ENCODE data around the gene CFAP299. TPM values are rescaled to one million over a fixed set of nuclear protein-coding genes. Genes with fewer than 3 reads are reported as not detected.
A peak's percentile ranks its signal among the peaks of the same experiment; 100 is the strongest.
"Not testable (repeated sequence)": the region's sequence is repeated elsewhere in the genome, so short reads cannot be mapped to it uniquely, and the experiment has no call there.

The CFAP299 gene
- total RNA-seq, 1 donor from 2014 or later, result not detected

DNA sequence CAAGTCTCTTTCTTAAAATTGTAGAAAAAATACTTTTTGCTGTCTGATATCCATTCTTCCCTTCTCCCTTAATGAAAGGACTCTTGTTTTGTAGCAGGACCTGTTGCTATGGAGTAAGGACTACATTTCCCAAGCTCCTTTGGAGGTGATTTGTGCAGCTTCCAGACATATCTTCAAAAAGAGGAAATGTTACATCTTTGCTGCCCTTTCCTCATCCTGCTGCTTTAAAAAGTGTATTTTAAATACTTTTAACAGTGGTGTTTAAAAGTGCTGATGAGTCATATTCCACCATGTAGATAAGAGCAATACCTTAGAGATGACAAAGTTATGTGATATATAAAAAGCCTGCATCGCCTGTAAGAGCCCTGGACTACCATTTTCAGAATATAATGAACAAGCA lies 98.7 kb downstream of the CFAP299 start:
- Mint-ChIP-seq H3K27ac (ENCODE audit: unreplicated experiment) (no peak overlapping the region), H3K36me3 (ENCODE audit: low read depth, unreplicated experiment) (no peaks in the 10 kb centered on the region), H3K9me3 (ENCODE audit: unreplicated experiment) (no peaks in the 10 kb centered on the region), H3K27me3 (ENCODE audit: low read depth, unreplicated experiment) (no peaks in the 10 kb centered on the region), H3K4me1 (ENCODE audit: low read depth, unreplicated experiment) (peaks cover 2% of the 10 kb centered on the region), H3K4me3 (ENCODE audit: unreplicated experiment) (no peak overlapping the region)
- Histone ChIP-seq H3K9ac (ENCODE audit: low read length) (no peak overlapping the region), H3K4me1 (ENCODE audit: insufficient read depth, low read length) (peaks cover 14% of the 10 kb centered on the region), H2AFZ (ENCODE audit: low read depth, low read length) (no peak overlapping the region), H3K9me3 (ENCODE audit: insufficient read depth, low read depth, low read length) (no peaks in the 10 kb centered on the region), H3K36me3 (ENCODE audit: insufficient read depth, low read length) (no peaks in the 10 kb centered on the region), H4K20me1 (ENCODE audit: insufficient read depth, low read length) (no peaks in the 10 kb centered on the region), H3K4me3 (ENCODE audit: insufficient read depth, low read depth, low read length) (no peak overlapping the region), H3K4me2 (ENCODE audit: low read length) (peak overlapping the region; percentile 50), H3K27me3 (ENCODE audit: insufficient read depth, low read length) (no peaks in the 10 kb centered on the region), H3K79me2 (ENCODE audit: insufficient read depth, low read length) (no peaks in the 10 kb centered on the region), H3K27ac (ENCODE audit: low read depth, low read length) (no peak overlapping the region)
- FAIRE-seq (peak; percentile 49), DNase-seq (ENCODE audit: low read depth) (peak; percentile 71)
- TF ChIP-seq, protein P1, sequence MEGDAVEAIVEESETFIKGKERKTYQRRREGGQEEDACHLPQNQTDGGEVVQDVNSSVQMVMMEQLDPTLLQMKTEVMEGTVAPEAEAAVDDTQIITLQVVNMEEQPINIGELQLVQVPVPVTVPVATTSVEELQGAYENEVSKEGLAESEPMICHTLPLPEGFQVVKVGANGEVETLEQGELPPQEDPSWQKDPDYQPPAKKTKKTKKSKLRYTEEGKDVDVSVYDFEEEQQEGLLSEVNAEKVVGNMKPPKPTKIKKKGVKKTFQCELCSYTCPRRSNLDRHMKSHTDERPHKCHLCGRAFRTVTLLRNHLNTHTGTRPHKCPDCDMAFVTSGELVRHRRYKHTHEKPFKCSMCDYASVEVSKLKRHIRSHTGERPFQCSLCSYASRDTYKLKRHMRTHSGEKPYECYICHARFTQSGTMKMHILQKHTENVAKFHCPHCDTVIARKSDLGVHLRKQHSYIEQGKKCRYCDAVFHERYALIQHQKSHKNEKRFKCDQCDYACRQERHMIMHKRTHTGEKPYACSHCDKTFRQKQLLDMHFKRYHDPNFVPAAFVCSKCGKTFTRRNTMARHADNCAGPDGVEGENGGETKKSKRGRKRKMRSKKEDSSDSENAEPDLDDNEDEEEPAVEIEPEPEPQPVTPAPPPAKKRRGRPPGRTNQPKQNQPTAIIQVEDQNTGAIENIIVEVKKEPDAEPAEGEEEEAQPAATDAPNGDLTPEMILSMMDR (IDR thresholded peaks at IDR 0.05; ENCODE audit: insufficient read depth, low read depth, low read length), result no peak
- no peak for TF ChIP-seq EZH2 (IDR thresholded peaks at IDR 0.05; ENCODE audit: insufficient read depth, low read length)

DNA sequence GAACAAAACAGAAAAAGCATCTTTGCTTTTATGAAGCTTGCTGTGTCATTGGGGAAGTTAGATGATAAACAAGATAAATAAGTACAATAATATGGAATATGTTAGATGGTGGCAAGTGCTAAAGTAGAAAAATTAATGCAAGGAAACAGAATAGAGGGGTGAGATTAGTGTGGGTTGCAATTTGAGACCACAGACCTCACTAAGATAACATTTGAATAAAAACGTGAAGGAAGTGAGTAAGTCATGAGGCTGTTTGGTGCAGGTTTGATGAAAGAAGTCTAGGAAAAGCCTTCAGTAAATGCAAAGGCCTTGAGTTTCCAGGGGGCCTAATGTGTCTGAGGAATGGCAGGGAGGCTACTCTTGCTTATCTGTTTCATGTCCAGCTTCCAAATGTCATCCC lies 102.5 kb downstream of the CFAP299 start:
- no peaks in the 10 kb centered on the region for H3K79me2 ChIP-seq (ENCODE audit: insufficient read depth, low read length)
- no peak overlapping the region for H3K9ac ChIP-seq (ENCODE audit: low read length)
- DNase-seq (ENCODE audit: low read depth) (no peak), FAIRE-seq (no peak)
- no peaks in the 10 kb centered on the region for H4K20me1 ChIP-seq (ENCODE audit: insufficient read depth, low read length)
- no peak overlapping the region for H2AFZ ChIP-seq (ENCODE audit: low read depth, low read length)
- H3K4me3 Mint-ChIP-seq (ENCODE audit: unreplicated experiment), result no peak overlapping the region
- no peaks in the 10 kb centered on the region for H3K27me3 ChIP-seq (ENCODE audit: insufficient read depth, low read length)
- H3K27me3 Mint-ChIP-seq (ENCODE audit: low read depth, unreplicated experiment), result no peaks in the 10 kb centered on the region
- no peak overlapping the region for H3K27ac Mint-ChIP-seq (ENCODE audit: unreplicated experiment)
- peaks cover 19% of the 10 kb centered on the region for H3K4me1 ChIP-seq (ENCODE audit: insufficient read depth, low read length)
- no peak for TF ChIP-seq EZH2 (IDR thresholded peaks at IDR 0.05; ENCODE audit: insufficient read depth, low read length)
- TF ChIP-seq, protein P1 (IDR thresholded peaks at IDR 0.05; ENCODE audit: insufficient read depth, low read depth, low read length), result no peak
- H3K9me3 ChIP-seq (ENCODE audit: insufficient read depth, low read depth, low read length), result no peaks in the 10 kb centered on the region
- H3K27ac ChIP-seq (ENCODE audit: low read depth, low read length), result no peak overlapping the region
- peaks cover 2% of the 10 kb centered on the region for H3K4me1 Mint-ChIP-seq (ENCODE audit: low read depth, unreplicated experiment)
- no peaks in the 10 kb centered on the region for H3K36me3 Mint-ChIP-seq (ENCODE audit: low read depth, unreplicated experiment)
- no peaks in the 10 kb centered on the region for H3K36me3 ChIP-seq (ENCODE audit: insufficient read depth, low read length)
- peaks cover 11% of the 10 kb centered on the region for H3K9me3 Mint-ChIP-seq (ENCODE audit: unreplicated experiment)
- H3K4me2 ChIP-seq (ENCODE audit: low read length), result no peak overlapping the region
- H3K4me3 ChIP-seq (ENCODE audit: insufficient read depth, low read depth, low read length), result no peak overlapping the region

DNA sequence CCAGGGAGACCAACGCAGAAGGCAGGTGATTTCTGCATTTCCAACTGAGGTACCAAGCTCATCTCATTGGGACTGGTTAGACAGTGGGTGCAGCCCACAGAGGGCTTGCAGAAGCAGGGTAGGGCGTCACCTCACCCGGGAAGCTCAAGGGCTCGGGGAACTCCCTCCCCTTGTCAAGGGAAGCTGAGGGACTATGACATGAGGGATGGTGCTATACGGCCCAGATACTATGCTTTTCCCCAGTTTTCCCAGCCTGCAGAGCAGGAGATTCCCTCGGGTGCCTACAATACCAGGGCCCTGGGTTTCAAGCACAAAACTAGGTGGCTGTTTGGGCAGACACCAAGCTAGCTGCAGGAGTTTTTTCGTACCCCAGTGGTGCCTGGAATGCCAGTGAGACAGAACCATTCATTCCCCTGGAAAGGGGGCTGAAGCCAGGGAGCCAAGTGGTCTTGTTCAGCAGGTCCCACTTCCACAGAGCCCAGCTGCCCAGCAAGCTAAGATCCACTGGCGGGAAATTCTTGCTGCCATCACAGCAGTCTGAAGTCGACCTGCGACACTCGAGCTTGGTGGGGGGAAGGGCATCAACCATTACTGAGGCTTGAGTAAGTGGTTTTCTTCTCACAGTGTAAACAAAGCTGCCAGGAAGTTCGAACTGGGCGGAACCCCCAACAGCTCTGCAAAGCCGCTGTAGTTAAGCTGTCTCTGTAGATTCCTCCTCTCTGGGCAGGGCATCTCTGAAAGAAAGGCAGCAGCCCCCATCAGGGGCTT lies 103.9 kb downstream of the CFAP299 start:
- not testable (repeated sequence) for FAIRE-seq; H4K20me1 ChIP-seq (ENCODE audit: insufficient read depth, low read length); H3K4me3 Mint-ChIP-seq (ENCODE audit: unreplicated experiment); H3K27ac Mint-ChIP-seq (ENCODE audit: unreplicated experiment); H3K36me3 ChIP-seq (ENCODE audit: insufficient read depth, low read length); H3K9ac ChIP-seq (ENCODE audit: low read length); H3K27me3 ChIP-seq (ENCODE audit: insufficient read depth, low read length); H3K9me3 ChIP-seq (ENCODE audit: insufficient read depth, low read depth, low read length); H3K4me3 ChIP-seq (ENCODE audit: insufficient read depth, low read depth, low read length); H3K27ac ChIP-seq (ENCODE audit: low read depth, low read length); H3K27me3 Mint-ChIP-seq (ENCODE audit: low read depth, unreplicated experiment); DNase-seq (ENCODE audit: low read depth); H3K79me2 ChIP-seq (ENCODE audit: insufficient read depth, low read length); H3K4me1 Mint-ChIP-seq (ENCODE audit: low read depth, unreplicated experiment); H3K36me3 Mint-ChIP-seq (ENCODE audit: low read depth, unreplicated experiment)
- Histone ChIP-seq H3K4me1 (ENCODE audit: insufficient read depth, low read length) (peaks cover 14% of the 10 kb centered on the region), H2AFZ (ENCODE audit: low read depth, low read length) (peak overlapping the region; percentile 5), H3K4me2 (ENCODE audit: low read length) (peak overlapping the region; percentile 25)
- peaks cover 15% of the 10 kb centered on the region for H3K9me3 Mint-ChIP-seq (ENCODE audit: unreplicated experiment)
